Peyer's patch (tissue), 4 donors: ENCODE data around the gene SH3PXD2B.

Source experiments
- CTCF ChIP-seq, 6 experiments: fragments of 450-650 bp in 4 of 6; fragments of 200-600 bp in 2 of 6; sonication (generic) in 1 of 6; IDR thresholded peaks; one replicate each; pipeline ENCODE4 v1.5.1; 2017 to 2019; ENCODE audit warnings: antibody characterized with exemption in 6 of 6, mild to moderate bottlenecking in 3 of 6, moderate library complexity in 1 of 6
- POLR2A ChIP-seq, 2 donors: fragments of 450-650 bp; IDR thresholded peaks; one replicate each; pipeline ENCODE4 v1.5.1; 2017; ENCODE audit warnings: antibody characterized with exemption in 2 of 2, mild to moderate bottlenecking in 2 of 2, moderate library complexity in 2 of 2

GRCh38 chr5:172364773-172365172 is 89.6 kb downstream of the SH3PXD2B start:
- no peak for TF ChIP-seq POLR2A (IDR thresholded peaks at IDR 0.05)
- TF ChIP-seq CTCF (IDR thresholded peaks at IDR 0.05), result no peak
